Esophagus (tissue), 2 donors: ENCODE data around the gene FKBP1A. TPM values are rescaled to one million over a fixed set of nuclear protein-coding genes. Genes with fewer than 3 reads are reported as not detected.

Experiments used
- H3K27ac ChIP-seq, 2 donors: one replicate each; pipeline ENCODE4 v1.5.1; 2013; ENCODE audit warnings: low read depth in 2 of 2, mild to moderate bottlenecking in 2 of 2, inconsistent platforms in 1 of 2, low read length in 1 of 2, moderate library complexity in 1 of 2
- H3K27me3 ChIP-seq, 2 donors: one replicate each; pipeline ENCODE4 v1.6.1; 2013; ENCODE audit warnings: low read length in 2 of 2, control low read depth in 1 of 2, mild to moderate bottlenecking in 1 of 2; ENCODE audit not compliant: insufficient read depth in 2 of 2, control insufficient read depth in 1 of 2
- H3K36me3 ChIP-seq, 2 donors: one replicate each; pipeline ENCODE4 v1.6.1; 2013; ENCODE audit warnings: low read length in 1 of 2; ENCODE audit not compliant: control insufficient read depth in 2 of 2, insufficient read depth in 2 of 2
- H3K4me1 ChIP-seq, 2 donors: one replicate each; pipeline ENCODE4 v1.6.1; 2013; ENCODE audit warnings: low read length in 1 of 2; ENCODE audit not compliant: control insufficient read depth in 2 of 2, insufficient read depth in 2 of 2
- H3K4me3 ChIP-seq, 2 donors: one replicate each; pipeline ENCODE4 v1.5.1; 2013; ENCODE audit warnings: low read length in 2 of 2, mild to moderate bottlenecking in 2 of 2, low read depth in 1 of 2, moderate library complexity in 1 of 2
- H3K9me3 ChIP-seq, 2 donors: one replicate each; pipeline ENCODE4 v1.6.1; 2013; ENCODE audit warnings: mild to moderate bottlenecking in 2 of 2, low read depth in 1 of 2, low read length in 1 of 2, moderate library complexity in 1 of 2; ENCODE audit not compliant: control insufficient read depth in 2 of 2, insufficient read depth in 1 of 2
- WGBS, 2 donors: extraction: QIAGEN DNeasy Blood & Tissue Kit; methylation state at CpG; one replicate each; pipeline ENCODE4 v1.1.7; 2013; 5-methylcytosine and 5-hydroxymethylcytosine counted together
- polyA plus RNA-seq, 2 donors: library from polyadenylated mRNA; stranded (reverse); fragments of 200-250 nt; gene quantifications; one replicate each; pipeline ENCODE4 v1.2.3, GENCODE V29; 2013
- donor health status: healthy with polysubstance abuse.
- donor health status: Bipolar disorder and iron deficiency.

FKBP1A gene
- polyA plus RNA-seq, 2 donors, result 106 to 157 TPM

GRCh38 chr20:1324598-1325172, 68.2 kb downstream of the FKBP1A start:
- Histone ChIP-seq H3K9me3 (no peaks in the 10 kb centered on the region), H3K27me3 (no peaks in the 10 kb centered on the region), H3K4me3 (peak overlapping the region; percentile 17 to 92), H3K36me3 (no peaks in the 10 kb centered on the region), H3K4me1 (peaks cover 10 to 26% of the 10 kb centered on the region in 2 donors), H3K27ac (peak overlapping the region; percentile 16 to 100)
- 23% methylated on average over 15 of the region's 15 CpGs for WGBS, 2 donors

DNA sequence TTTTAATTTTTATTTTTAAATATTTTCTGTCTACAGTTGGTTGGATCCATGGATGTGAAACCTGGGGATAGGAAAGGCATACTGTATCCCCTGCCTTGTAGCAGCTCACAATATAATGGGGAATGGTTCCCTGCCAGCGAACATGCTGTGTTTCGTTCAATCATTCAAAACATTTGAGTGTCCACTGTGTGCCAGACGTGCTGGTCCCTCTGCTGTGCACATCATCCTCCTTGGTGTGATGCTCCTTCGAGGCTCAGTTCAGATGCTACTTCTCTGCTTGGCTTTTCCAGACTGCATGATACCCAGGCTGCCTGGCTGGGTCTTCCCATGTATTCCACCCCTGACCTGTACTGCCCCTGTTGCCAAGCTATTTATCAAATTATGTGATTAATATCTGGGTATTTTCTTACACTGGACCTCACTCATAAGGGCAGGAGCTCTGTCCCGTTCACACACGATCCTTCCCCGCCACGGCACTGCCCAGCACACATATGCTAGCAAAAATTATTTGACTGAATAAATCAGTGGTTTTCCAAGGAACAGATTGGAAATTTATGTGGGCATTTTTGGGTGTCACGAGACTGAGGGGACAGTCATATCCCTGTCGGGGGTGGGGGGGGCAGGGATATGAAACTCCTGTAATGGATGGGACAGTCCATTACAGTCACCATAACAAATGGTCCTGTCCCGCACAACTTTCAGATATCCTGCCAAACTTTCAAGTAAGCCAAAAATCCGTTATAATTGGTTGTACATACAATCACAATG, 68.8 kb downstream of the FKBP1A start:
- Histone ChIP-seq H3K27me3 (no peaks in the 10 kb centered on the region), H3K9me3 (no peaks in the 10 kb centered on the region), H3K27ac (peak overlapping the region; percentile 28 to 40), H3K4me3 (no peak overlapping the region), H3K36me3 (no peaks in the 10 kb centered on the region), H3K4me1 (peaks cover 12 to 22% of the 10 kb centered on the region in 2 donors)
- 73 to 74% methylated on average over 12 of the region's 12 CpGs for WGBS, 2 donors

- Histone ChIP-seq H3K27me3 (no peaks in the 10 kb centered on the region), H3K4me1 (peaks cover 9 to 17% of the 10 kb centered on the region in 2 donors), H3K4me3 (no peak overlapping the region), H3K9me3 (no peaks in the 10 kb centered on the region), H3K27ac (peak overlapping the region; percentile 77 to 86), H3K36me3 (no peaks in the 10 kb centered on the region)
- WGBS, 2 donors, result 75 to 78% methylated on average over 6 of the region's 6 CpGs
These were observed 69.6 kb downstream of the FKBP1A start for GRCh38 chr20:1323256-1323655.

GRCh38 chr20:1322511-1323245, 70.2 kb downstream of the FKBP1A start:
- H3K27ac ChIP-seq, result peak overlapping the region; percentile 77 to 86
- no peaks in the 10 kb centered on the region for H3K36me3 ChIP-seq
- H3K27me3 ChIP-seq, result no peaks in the 10 kb centered on the region
- 52 to 57% methylated on average over 11 of the region's 11 CpGs for WGBS, 2 donors
- H3K4me3 ChIP-seq, result no peak overlapping the region
- H3K9me3 ChIP-seq, result no peaks in the 10 kb centered on the region
- H3K4me1 ChIP-seq, result peaks cover 6 to 13% of the 10 kb centered on the region in 2 donors

DNA sequence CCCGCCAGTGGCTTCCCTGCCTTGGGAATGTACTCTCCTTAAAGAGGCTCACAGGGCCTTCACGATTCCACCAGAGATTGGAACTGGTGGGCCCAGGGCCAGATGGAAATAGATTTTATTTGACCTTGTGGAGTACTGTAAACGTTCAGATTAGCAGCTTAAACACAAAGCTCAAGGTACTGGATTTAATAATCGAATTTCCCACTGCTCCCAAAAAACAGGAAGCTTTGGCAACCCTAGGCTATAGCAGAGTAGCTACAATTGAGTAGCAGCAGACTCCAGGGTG, 71.3 kb downstream of the FKBP1A start:
- WGBS, 2 donors, result 55 to 56% methylated on average over 4 of the region's 4 CpGs
- Histone ChIP-seq H3K27ac (no peak overlapping the region), H3K36me3 (no peaks in the 10 kb centered on the region), H3K4me3 (no peak overlapping the region), H3K27me3 (no peaks in the 10 kb centered on the region), H3K9me3 (no peaks in the 10 kb centered on the region), H3K4me1 (peaks cover 4 to 8% of the 10 kb centered on the region in 2 donors)

DNA sequence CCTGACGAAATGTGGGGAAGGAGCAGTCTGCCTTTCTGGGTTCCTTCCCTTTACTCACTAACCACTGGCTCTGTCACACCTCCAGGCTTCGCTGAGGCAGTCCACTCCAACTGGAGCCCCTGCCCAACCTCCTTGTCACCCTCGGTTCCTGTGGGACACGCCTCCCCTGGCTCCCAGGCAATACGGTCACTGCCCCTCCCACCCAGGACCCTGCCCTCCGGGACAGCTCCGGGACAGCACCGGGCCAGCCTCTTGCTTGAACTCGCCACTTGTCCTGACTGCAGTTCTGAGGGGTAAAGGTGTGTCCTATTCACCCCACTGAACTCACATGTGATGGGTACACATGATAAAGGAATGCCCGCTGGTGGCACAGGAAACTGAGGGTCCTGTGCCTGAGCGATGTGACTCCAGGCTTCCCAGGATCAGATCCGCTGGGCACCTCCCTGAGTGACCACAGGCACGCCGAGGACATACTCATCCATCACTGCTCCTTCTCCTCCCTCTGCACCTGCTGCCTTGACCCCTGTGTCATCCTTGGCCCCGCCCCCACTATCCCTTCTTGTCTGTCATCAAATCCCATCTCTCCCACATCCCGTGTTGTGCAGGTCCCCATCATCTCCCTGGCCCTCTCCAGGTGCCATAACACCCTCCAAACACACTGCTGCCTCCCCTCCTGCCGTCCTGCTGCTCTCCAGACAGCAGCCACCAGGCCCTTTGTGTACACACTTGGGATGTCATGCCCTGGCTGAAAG, 71.8 kb downstream of the FKBP1A start:
- peaks cover 3% of the 10 kb centered on the region in 2 donors for H3K4me1 ChIP-seq
- no peak overlapping the region for H3K27ac ChIP-seq
- 70 to 76% methylated on average over 17 of the region's 17 CpGs for WGBS, 2 donors
- no peaks in the 10 kb centered on the region for H3K36me3 ChIP-seq
- no peaks in the 10 kb centered on the region for H3K9me3 ChIP-seq
- H3K4me3 ChIP-seq, result no peak overlapping the region
- no peaks in the 10 kb centered on the region for H3K27me3 ChIP-seq

- Histone ChIP-seq H3K36me3 (no peaks in the 10 kb centered on the region), H3K27ac (no peak overlapping the region), H3K4me3 (no peak overlapping the region), H3K4me1 (peaks cover 0 to 3% of the 10 kb centered on the region in 2 donors), H3K27me3 (no peaks in the 10 kb centered on the region), H3K9me3 (no peaks in the 10 kb centered on the region)
- WGBS, 2 donors, result 91 to 92% methylated on average over 6 of the region's 6 CpGs
These were observed 72.8 kb downstream of the FKBP1A start for GRCh38 chr20:1320016-1320415.

- Histone ChIP-seq H3K27me3 (no peaks in the 10 kb centered on the region), H3K9me3 (no peaks in the 10 kb centered on the region), H3K36me3 (no peaks in the 10 kb centered on the region), H3K27ac (no peak overlapping the region), H3K4me3 (no peak overlapping the region), H3K4me1 (peaks cover 0 to 3% of the 10 kb centered on the region in 2 donors)
- 83 to 94% methylated on average over 4 of the region's 4 CpGs for WGBS, 2 donors
These were observed 73.4 kb downstream of the FKBP1A start for GRCh38 chr20:1319462-1319861.

- Histone ChIP-seq H3K36me3 (no peaks in the 10 kb centered on the region), H3K9me3 (no peaks in the 10 kb centered on the region), H3K4me3 (no peak overlapping the region), H3K27me3 (no peaks in the 10 kb centered on the region), H3K27ac (no peak overlapping the region), H3K4me1 (peaks cover 0 to 3% of the 10 kb centered on the region in 2 donors)
- 81 to 86% methylated on average over 4 of the region's 4 CpGs for WGBS, 2 donors
These were observed 73.8 kb downstream of the FKBP1A start for GRCh38 chr20:1319051-1319450.
